ENCODE measurements around the gene APOD. TPM values are rescaled to one million over a fixed set of nuclear protein-coding genes. Genes with fewer than 3 reads are reported as not detected.

Gene APOD
- total and polyA plus RNA-seq, 2 experiments from 2014 or later = 9.6 to 27.9 TPM

DNA sequence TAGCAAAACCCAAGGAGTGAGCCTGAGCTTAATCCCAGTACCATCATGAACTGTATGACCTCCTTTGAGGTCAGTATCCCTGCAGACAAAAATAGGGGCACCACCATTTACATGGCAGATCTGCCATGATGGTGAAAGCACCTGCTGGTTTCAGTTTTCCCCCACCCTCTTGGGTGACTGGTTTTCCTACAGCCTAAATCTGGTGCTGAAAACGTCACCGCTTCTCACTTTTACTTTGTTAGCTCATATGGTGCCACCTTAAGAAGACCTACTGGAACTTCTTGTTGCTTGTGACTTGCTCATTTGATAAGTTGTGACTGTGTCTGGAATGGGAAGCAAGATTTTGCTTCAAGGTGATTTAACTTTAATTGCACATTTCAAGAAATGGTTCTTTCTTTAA, 45.7 kb downstream of the APOD start:
- peaks cover 17% of the 10 kb centered on the region for H3K4me1 ChIP-seq (ENCODE audit: insufficient read depth)
- H3K79me2 ChIP-seq = peaks cover 98% of the 10 kb centered on the region
- no peaks in the 10 kb centered on the region for H3K36me3 ChIP-seq (replicated peaks; ENCODE audit: insufficient read depth, low read depth)
- peaks cover 69% of the 10 kb centered on the region for H4K20me1 ChIP-seq (ENCODE audit: insufficient read depth, poor library complexity, severe bottlenecking)
- H3K27ac ChIP-seq = no peak overlapping the region
- TF ChIP-seq EZH2phosphoT487 (IDR thresholded peaks at IDR 0.05; ENCODE audit: low read depth, severe bottlenecking, unreplicated experiment) = no peak
- WGBS (ENCODE audit: low lambda C conversion rate, missing lambda C conversion rate) = 89% methylated on average over 2 of the region's 2 CpGs
- no peaks in the 10 kb centered on the region for H3K9me3 ChIP-seq (ENCODE audit: low read depth)
- H2AFZ ChIP-seq = no peak overlapping the region
- no peak overlapping the region for H3K4me2 ChIP-seq
- H3K9me2 ChIP-seq (replicated peaks; ENCODE audit: insufficient read depth) = no peaks in the 10 kb centered on the region
- H3K4me3 ChIP-seq = no peak overlapping the region
- H3K27me3 ChIP-seq = no peaks in the 10 kb centered on the region
- DNase-seq (ENCODE audit: low spot score) = no peak

DNA sequence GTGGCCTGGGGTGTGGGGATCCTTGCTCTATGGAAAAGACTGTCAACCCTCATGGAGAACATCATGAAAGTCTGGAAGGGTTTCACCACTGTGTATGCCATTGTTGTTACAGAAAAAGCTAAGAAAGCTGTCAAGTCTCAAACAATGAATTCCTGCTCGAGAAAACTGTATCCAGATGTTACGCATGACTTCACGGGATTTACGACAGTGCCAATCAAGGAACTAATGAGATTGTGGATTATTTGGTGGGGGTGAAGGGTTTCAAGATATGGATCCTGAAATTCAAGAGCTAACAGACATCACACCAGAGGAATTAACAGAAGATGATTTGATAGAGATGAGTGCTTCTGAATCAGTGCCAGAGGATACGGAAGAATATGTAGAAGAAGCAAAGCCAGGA, 48.4 kb downstream of the APOD start:
- Histone ChIP-seq H3K79me2 (peaks cover 100% of the 10 kb centered on the region), H3K27ac (no peak overlapping the region), H3K4me3 (no peak overlapping the region), H3K4me2 (no peak overlapping the region), H2AFZ (no peak overlapping the region), H4K20me1 (ENCODE audit: insufficient read depth, poor library complexity, severe bottlenecking) (peaks cover 57% of the 10 kb centered on the region), H3K9me3 (ENCODE audit: low read depth) (no peaks in the 10 kb centered on the region), H3K4me1 (ENCODE audit: insufficient read depth) (peaks cover 3% of the 10 kb centered on the region), H3K36me3 (replicated peaks; ENCODE audit: insufficient read depth, low read depth) (no peaks in the 10 kb centered on the region), H3K9me2 (replicated peaks; ENCODE audit: insufficient read depth) (no peaks in the 10 kb centered on the region), H3K27me3 (no peaks in the 10 kb centered on the region)
- no peak for DNase-seq (ENCODE audit: low spot score)
- TF ChIP-seq EZH2phosphoT487 (IDR thresholded peaks at IDR 0.05; ENCODE audit: low read depth, severe bottlenecking, unreplicated experiment) = no peak
- TF ChIP-seq, protein P1, sequence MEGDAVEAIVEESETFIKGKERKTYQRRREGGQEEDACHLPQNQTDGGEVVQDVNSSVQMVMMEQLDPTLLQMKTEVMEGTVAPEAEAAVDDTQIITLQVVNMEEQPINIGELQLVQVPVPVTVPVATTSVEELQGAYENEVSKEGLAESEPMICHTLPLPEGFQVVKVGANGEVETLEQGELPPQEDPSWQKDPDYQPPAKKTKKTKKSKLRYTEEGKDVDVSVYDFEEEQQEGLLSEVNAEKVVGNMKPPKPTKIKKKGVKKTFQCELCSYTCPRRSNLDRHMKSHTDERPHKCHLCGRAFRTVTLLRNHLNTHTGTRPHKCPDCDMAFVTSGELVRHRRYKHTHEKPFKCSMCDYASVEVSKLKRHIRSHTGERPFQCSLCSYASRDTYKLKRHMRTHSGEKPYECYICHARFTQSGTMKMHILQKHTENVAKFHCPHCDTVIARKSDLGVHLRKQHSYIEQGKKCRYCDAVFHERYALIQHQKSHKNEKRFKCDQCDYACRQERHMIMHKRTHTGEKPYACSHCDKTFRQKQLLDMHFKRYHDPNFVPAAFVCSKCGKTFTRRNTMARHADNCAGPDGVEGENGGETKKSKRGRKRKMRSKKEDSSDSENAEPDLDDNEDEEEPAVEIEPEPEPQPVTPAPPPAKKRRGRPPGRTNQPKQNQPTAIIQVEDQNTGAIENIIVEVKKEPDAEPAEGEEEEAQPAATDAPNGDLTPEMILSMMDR (IDR thresholded peaks at IDR 0.05; ENCODE audit: poor library complexity) = no peak
- TF ChIP-seq EZH2 (IDR thresholded peaks at IDR 0.05; ENCODE audit: borderline replicate concordance) = no peak
- 73% methylated on average over 5 of the region's 5 CpGs for WGBS (ENCODE audit: low lambda C conversion rate, missing lambda C conversion rate)

DNA sequence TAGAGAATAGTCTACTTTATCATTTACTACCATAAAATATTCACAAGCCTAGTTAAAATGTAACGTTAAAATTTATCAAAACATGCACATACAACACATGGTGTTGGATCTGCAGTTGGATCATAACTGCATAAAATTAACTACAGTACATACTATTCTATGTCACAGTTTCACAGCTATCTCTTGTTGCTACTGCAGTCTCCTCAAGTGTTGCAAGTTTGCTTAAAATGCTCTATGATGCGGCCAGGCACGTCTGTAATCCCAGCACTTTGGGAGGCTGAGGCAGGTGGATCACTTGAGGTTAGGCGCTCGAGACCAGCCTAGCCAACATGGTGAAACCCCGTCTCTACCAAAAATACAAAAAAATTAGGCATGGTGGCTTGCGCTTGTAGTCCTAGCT, 50.9 kb downstream of the APOD start:
- Histone ChIP-seq H2AFZ (no peak overlapping the region), H3K9me3 (ENCODE audit: low read depth) (no peaks in the 10 kb centered on the region), H3K36me3 (replicated peaks; ENCODE audit: insufficient read depth, low read depth) (no peaks in the 10 kb centered on the region), H3K27me3 (no peaks in the 10 kb centered on the region), H3K27ac (no peak overlapping the region), H3K4me3 (no peak overlapping the region), H3K9me2 (replicated peaks; ENCODE audit: insufficient read depth) (no peaks in the 10 kb centered on the region), H3K4me1 (ENCODE audit: insufficient read depth) (no peaks in the 10 kb centered on the region), H3K4me2 (no peak overlapping the region), H3K79me2 (peaks cover 90% of the 10 kb centered on the region), H4K20me1 (ENCODE audit: insufficient read depth, poor library complexity, severe bottlenecking) (peaks cover 42% of the 10 kb centered on the region)
- TF ChIP-seq EZH2phosphoT487 (IDR thresholded peaks at IDR 0.05; ENCODE audit: low read depth, severe bottlenecking, unreplicated experiment) (no peak), EZH2 (IDR thresholded peaks at IDR 0.05; ENCODE audit: borderline replicate concordance) (no peak)
- TF ChIP-seq, protein P1 (IDR thresholded peaks at IDR 0.05; ENCODE audit: poor library complexity) = no peak
- no peak for DNase-seq (ENCODE audit: low spot score)
- 93% methylated on average over 7 of the region's 7 CpGs for WGBS (ENCODE audit: low lambda C conversion rate, missing lambda C conversion rate)

DNA sequence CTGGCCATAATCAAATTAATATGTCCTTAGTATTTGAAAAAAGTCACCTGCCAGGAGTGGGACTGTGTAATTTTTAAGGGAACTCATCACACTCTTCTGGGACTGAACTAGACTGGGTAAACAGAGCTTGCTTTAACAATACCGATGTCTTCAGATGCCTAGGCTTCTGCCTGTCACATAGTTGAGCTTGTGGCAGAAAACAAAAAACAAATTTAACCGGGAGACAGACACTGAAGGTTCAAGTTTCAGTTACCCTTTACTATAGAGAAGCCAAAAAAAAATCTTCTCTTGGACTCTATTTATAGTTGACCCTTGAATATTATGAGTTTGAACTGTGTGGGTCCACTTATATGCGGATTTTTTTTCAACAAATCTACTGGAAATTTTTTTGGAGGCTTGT, 51.4 kb downstream of the APOD start:
- no peak overlapping the region for H3K4me2 ChIP-seq
- no peaks in the 10 kb centered on the region for H3K4me1 ChIP-seq (ENCODE audit: insufficient read depth)
- peaks cover 87% of the 10 kb centered on the region for H3K79me2 ChIP-seq
- H3K27ac ChIP-seq = no peak overlapping the region
- H2AFZ ChIP-seq = no peak overlapping the region
- no peak overlapping the region for H3K4me3 ChIP-seq
- H3K36me3 ChIP-seq (replicated peaks; ENCODE audit: insufficient read depth, low read depth) = no peaks in the 10 kb centered on the region
- 70% methylated on average over 3 of the region's 3 CpGs for WGBS (ENCODE audit: low lambda C conversion rate, missing lambda C conversion rate)
- no peak for DNase-seq (ENCODE audit: low spot score)
- H3K27me3 ChIP-seq = no peaks in the 10 kb centered on the region
- no peaks in the 10 kb centered on the region for H3K9me2 ChIP-seq (replicated peaks; ENCODE audit: insufficient read depth)
- H3K9me3 ChIP-seq (ENCODE audit: low read depth) = no peaks in the 10 kb centered on the region
- no peak for TF ChIP-seq EZH2phosphoT487 (IDR thresholded peaks at IDR 0.05; ENCODE audit: low read depth, severe bottlenecking, unreplicated experiment)
- TF ChIP-seq, protein P1 (IDR thresholded peaks at IDR 0.05; ENCODE audit: poor library complexity) = no peak
- peaks cover 42% of the 10 kb centered on the region for H4K20me1 ChIP-seq (ENCODE audit: insufficient read depth, poor library complexity, severe bottlenecking)

Data from hepatocyte (in vitro differentiated cells).